Measurements from ENCODE around the gene KIAA1549. TPM values are rescaled to one million over a fixed set of nuclear protein-coding genes. Genes with fewer than 3 reads are reported as not detected.

KIAA1549 gene
- total RNA-seq, 4 donors from 2014 or later, result 0.75 to 2.1 (median 1.2) TPM

- no peak for TF ChIP-seq CTCF (IDR thresholded peaks at IDR 0.05; ENCODE audit: low read depth)
Observed at GRCh38 chr7:138958391-138958956, 22.7 kb downstream of the KIAA1549 start.

- TF ChIP-seq CTCF (IDR thresholded peaks at IDR 0.05; ENCODE audit: low read depth), result no peak
Observed at GRCh38 chr7:138957753-138958390, 23.3 kb downstream of the KIAA1549 start.

- no peak for TF ChIP-seq CTCF (IDR thresholded peaks at IDR 0.05; ENCODE audit: low read depth)
Observed at GRCh38 chr7:138957217-138957616, 24.0 kb downstream of the KIAA1549 start.

- TF ChIP-seq CTCF (IDR thresholded peaks at IDR 0.05; ENCODE audit: low read depth), result no peak
Observed at GRCh38 chr7:138954545-138955475, 26.4 kb downstream of the KIAA1549 start.

GRCh38 chr7:138952791-138953190 lies 28.4 kb downstream of the KIAA1549 start:
- no peak for TF ChIP-seq CTCF (IDR thresholded peaks at IDR 0.05; ENCODE audit: low read depth)

GRCh38 chr7:138951953-138952352 lies 29.2 kb downstream of the KIAA1549 start:
- TF ChIP-seq CTCF (IDR thresholded peaks at IDR 0.05; ENCODE audit: low read depth), result no peak

All from subcutaneous adipose tissue (tissue), 4 donors.